CD4-positive, alpha-beta T cell treated with Interleukin-21 for 1 hour (primary cell): Measurements from ENCODE around the gene CCNB2.
A peak's percentile ranks its signal among the peaks of the same experiment; 100 is the strongest.
"Not testable (repeated sequence)": the region's sequence is repeated elsewhere in the genome, so short reads cannot be mapped to it uniquely, and the experiment has no call there.

Experiments
- DNase-seq: peaks from one replicate; pipeline ENCODE4 v3.0.0-alpha.2; 2020

CCNB2 gene

DNA sequence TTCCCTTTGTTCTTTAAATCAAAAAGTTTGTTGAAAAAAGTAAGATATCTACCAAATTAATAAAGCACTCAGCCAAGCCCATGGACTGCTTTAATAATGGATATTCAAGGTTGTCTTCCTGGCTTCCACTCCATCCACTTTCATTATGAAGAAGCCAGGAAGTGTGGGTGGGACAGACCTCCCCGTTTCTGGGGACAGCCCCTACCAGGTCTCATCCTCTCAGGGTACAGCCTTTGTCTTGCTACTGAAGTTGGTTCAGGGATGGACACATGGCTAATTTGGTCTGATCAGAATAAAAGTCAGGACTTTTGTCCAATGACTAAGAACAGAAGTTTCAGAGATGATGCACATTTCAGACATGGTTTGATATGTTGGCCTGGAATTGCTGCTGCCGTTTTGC is 32.6 kb downstream of the CCNB2 start:
- DNase-seq: no peak

GRCh38 chr15:59138243-59138642 is 33.3 kb downstream of the CCNB2 start:
- DNase-seq: peak; percentile 63

- no peak for DNase-seq
Measured at GRCh38 chr15:59140422-59141226, 35.7 kb downstream of the CCNB2 start.

DNA sequence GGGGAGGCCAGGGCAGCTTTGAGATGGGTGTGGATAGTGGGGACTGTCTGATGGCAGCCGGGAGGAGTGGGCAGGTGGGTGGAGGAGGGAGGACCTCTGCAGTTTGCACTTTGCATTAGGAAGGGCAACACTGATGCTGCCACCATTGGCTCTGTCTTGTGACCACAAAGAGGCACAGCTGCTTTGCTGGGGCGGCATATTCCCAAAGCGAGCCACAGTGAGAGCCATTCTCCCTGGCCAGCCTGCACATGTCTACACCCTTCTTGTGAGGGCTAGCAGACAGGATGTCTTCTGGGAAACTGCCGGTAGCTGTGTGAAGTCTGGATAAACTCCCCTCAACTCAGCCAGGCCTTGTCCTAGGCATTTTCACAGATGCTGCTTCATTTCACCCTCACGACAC is 38.3 kb downstream of the CCNB2 start:
- DNase-seq: no peak

DNA sequence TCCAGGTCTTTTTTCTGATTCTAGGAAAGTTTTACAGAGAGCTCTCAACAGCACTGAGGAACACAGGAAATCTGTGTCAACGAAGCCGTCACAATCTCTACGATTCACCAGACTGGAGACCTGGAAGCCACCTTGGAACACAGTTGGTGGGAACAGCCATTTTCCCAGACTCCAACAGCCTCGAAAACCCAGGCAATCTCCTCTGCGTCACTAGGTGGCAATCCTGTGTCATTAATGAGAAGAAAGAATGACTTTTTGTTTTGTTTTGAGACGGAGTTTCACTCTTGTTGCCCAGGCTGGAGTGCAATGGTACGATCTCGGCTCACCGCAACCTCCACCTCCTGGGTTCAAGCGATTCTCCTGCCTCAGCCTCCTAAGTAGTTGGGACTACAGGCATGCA is 39.6 kb downstream of the CCNB2 start:
- DNase-seq: not testable (repeated sequence)

GRCh38 chr15:59147666-59148065 is 42.7 kb downstream of the CCNB2 start:
- DNase-seq: no peak

- no peak for DNase-seq
Measured at GRCh38 chr15:59148153-59148833, 43.3 kb downstream of the CCNB2 start.

DNA sequence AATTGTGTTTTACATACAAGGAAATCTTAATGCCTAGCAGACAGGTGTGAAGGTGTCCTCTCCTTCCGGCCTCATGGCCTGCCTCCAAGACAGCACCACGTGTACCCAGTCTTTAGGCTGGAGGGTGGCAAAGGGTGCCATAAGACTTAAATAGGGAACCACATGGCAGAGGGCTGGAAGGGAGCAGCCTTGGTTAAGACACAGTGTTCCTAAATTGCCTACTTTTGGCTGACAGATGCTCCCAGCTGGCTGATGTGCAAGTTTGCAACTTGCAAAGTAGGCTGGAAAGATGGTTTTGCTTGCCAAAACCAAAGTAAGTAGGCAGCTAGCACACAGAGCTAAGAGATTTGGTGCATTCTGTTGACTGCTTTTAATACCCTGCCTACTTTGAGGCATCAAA is 45.2 kb downstream of the CCNB2 start:
- DNase-seq: no peak

GRCh38 chr15:59152694-59153450 is 47.9 kb downstream of the CCNB2 start:
- no peak for DNase-seq

GRCh38 chr15:59153466-59153865 is 48.5 kb downstream of the CCNB2 start:
- no peak for DNase-seq

- no peak for DNase-seq
Measured at GRCh38 chr15:59154243-59154642, 49.3 kb downstream of the CCNB2 start.

GRCh38 chr15:59155431-59155830 is 50.5 kb downstream of the CCNB2 start:
- DNase-seq: no peak

GRCh38 chr15:59157396-59157795 is 52.5 kb downstream of the CCNB2 start:
- no peak for DNase-seq

DNA sequence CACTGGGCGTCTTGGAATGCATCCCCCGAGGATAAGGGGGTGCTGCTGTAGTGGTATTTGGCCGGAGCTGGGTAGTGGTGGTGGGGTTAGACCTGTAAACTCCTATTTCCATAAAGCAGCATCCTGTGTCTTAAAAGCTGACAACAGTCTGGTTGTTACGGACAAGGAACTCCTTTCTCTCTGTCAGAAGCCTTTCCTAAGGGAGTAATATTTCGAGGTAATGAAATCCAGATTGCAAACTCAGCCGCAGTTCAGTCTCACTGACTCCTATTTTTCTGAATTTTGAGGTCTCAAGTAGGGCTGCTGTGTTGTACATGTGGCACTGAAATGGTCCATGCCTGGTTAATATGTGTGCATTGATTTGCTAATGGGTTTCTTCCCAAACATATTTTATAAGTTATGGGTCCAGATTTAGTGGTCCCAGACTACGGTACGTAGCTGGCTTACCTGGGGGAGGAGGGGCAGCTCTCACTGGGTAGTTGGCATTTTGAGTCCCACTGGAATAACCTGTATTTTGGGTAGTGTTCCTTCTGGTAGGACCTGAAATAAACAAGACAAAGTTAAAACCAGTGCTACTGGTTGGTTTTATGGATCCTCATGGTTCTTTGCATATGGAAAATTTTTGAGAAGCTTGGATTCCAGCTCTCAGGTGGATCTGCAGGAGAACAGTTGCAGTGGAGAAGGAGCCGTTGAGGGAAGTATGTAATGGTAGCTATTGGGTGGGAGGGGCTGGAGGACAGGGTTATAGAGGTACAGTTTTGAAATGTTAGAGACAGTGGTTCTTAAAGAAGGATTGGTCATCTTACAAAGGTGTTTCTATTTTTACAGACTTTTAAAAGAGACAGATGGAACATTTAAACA is 53.1 kb downstream of the CCNB2 start:
- no peak for DNase-seq

DNA sequence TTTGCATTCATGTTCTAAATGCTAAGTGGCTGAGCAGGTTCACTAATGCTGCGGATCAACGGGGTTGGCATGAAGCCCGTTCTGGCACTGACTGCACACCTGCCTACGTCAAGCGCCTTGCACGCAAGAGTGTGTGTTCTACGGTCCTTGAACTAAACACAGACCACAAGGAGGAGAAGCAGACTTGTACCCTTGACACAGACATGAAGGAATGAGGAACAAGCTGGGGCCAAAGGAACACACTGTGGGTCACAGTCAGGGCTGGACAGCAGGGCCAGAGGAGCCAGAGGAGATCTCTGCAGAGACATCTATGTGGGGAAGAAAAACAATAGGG is 53.7 kb downstream of the CCNB2 start:
- no peak for DNase-seq

DNA sequence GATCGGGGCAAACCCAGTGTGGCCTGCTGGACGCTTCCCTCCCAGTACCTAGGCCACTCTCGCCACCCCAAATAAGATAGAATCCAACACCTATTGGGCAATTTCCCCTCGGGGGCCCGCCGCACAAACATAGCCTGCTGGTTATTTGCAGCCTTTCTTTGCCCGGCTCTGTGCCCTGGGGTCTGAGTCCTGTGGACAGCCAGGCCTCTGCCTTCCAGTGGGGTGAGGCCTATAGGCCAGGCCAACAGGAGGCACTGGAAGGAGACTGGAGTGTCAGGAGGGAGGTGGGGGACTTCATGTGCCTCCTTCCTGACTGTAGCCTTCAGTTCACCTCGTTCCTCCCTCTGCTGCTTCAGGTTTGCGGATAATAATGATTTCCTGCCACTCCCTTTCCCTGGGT is 54.3 kb downstream of the CCNB2 start:
- no peak for DNase-seq

GRCh38 chr15:59160880-59161593 is 56.1 kb downstream of the CCNB2 start:
- no peak for DNase-seq

DNA sequence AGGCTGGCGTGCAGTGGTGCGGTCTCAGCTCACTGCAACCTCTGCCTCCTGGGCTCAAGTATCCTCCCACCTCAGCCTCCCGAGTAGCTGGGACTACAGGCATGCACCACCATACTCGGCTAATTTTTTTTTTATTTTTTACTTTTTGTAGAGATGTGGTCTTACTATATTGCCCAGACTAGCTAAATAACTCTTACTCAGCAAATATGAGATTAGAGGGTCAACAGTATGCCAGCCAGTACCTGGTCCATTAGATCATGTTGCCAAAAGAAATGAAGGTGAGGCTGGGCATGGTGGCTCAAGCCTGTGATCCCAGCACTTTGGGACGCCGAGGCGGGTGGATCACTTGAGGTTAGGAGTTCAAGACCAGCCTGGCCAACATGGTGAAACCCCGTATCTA is 57.1 kb downstream of the CCNB2 start:
- not testable (repeated sequence) for DNase-seq

DNA sequence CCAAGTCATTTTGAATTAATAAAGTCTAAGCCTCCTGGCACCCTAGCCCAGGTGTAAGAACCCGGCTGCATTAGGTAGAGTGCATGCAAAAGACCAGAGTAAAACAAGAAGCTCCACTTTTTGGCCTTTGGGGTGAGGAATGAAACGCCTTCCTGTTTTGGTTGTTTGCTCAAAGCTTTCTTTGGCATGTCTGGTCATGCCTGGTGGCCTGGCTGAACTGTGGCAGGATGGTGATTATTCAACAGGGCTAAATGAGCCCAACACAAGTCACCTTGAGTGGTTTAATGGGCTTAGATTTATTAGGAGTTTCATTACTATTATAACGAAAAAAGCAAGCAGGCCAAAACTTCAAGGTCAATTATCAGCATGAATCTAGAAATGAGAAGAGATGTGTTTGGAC is 60.8 kb downstream of the CCNB2 start:
- no peak for DNase-seq

- DNase-seq: no peak
Measured at GRCh38 chr15:59166166-59166565, 61.2 kb downstream of the CCNB2 start.

DNA sequence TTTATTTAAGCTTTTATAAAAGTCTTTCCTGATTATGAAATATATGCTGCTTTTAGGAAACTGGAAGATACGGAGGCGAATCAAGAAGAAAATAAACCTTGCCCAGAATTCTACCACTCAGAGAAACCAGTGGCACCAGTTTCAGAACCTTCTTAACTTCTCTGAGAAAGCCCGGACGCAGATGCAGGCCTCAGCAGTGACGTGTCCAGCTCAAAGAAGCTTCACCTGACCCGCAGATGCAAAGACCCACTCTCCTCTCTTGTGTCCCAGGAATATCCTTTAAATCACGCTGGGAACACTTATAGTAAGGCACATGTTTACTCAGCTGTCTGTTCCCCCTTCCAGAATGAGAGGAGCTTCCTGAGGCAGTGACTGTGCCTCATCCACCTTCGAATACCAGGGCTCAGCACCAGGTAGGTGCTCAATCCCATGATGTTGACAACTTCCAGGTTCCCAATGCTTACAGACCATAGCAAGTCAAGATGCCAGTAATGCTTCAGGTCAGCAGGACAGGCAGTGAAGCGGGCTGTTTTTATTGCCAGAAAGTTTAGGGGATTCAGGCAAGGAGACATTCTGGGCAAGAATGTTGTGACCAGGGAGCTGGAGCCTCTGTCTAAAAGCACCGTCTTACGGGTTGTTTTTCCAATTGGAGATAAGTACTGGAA is 61.8 kb downstream of the CCNB2 start:
- no peak for DNase-seq

DNA sequence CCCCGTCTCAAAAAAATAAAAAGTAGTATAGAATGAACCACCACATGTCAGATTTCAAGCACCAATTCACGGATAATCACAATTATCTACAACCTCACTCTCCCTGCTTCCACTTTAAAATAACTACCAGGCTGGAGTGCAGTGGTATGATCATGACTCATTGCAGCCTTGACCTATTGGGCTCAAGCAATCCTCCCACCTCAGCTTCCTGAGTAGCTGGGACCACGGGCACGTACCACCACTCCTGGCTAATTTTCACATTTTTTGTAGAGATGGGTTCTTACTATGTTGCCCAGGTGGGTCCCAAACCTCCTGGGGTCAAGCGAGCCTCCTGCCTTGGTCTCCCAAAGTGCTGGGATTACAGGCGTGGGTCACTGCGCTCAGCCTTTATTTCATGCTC is 63.6 kb downstream of the CCNB2 start:
- no peak for DNase-seq
